Liver (tissue), 9 donors: ENCODE measurements around the gene NAV2. TPM values are rescaled to one million over a fixed set of nuclear protein-coding genes. Genes with fewer than 3 reads are reported as not detected.

Experiments
- DNase-seq: peaks from one replicate; pipeline ENCODE4 v3.0.0-alpha.2; 2017; ENCODE audit warnings: low spot score
- H3K27ac ChIP-seq, 2 donors: one replicate each; pipeline ENCODE4 v1.7.0; 2013; ENCODE audit warnings: inconsistent platforms in 2 of 2, low read length in 2 of 2, control low read depth in 1 of 2, low read depth in 1 of 2, mild to moderate bottlenecking in 1 of 2
- H3K27me3 ChIP-seq, 4 donors: one replicate each; pipeline versions ENCODE4 v1.6.1 to v1.7.0; 2013; ENCODE audit warnings: low read length in 3 of 4, inconsistent platforms in 1 of 4, mild to moderate bottlenecking in 1 of 4, moderate library complexity in 1 of 4; ENCODE audit not compliant: control insufficient read depth in 4 of 4, insufficient read depth in 4 of 4
- H3K36me3 ChIP-seq, 4 donors: one replicate each; pipeline versions ENCODE4 v1.6.1 to v1.7.0; 2013; ENCODE audit warnings: low read length in 3 of 4, mild to moderate bottlenecking in 3 of 4, low read depth in 1 of 4, moderate library complexity in 1 of 4; ENCODE audit not compliant: control insufficient read depth in 4 of 4, insufficient read depth in 3 of 4
- H3K4me1 ChIP-seq, 4 donors: one replicate each; pipeline versions ENCODE4 v1.6.1 to v1.7.0; 2013; ENCODE audit warnings: low read length in 3 of 4, mild to moderate bottlenecking in 3 of 4, moderate library complexity in 1 of 4; ENCODE audit not compliant: control insufficient read depth in 4 of 4, insufficient read depth in 4 of 4
- H3K4me3 ChIP-seq, 3 donors: one replicate each; pipeline versions ENCODE4 v1.6.1 to v1.7.0; 2013; ENCODE audit warnings: low read length in 3 of 3, control low read depth in 1 of 3, low read depth in 1 of 3, mild to moderate bottlenecking in 1 of 3
- H3K9ac ChIP-seq, 2 donors: one replicate each; pipeline ENCODE4 v1.7.0; 2013; ENCODE audit warnings: low read length in 2 of 2, mild to moderate bottlenecking in 2 of 2, moderate library complexity in 2 of 2, control low read depth in 1 of 2, low read depth in 1 of 2
- H3K9me3 ChIP-seq, 4 donors: one replicate each; pipeline versions ENCODE4 v1.6.1 to v1.7.0; 2013; ENCODE audit warnings: low read length in 3 of 4; ENCODE audit not compliant: control insufficient read depth in 4 of 4
- EGR1 ChIP-seq, 2 donors: IDR thresholded peaks; 2 replicates each; pipeline ENCODE4 v1.6.1; 2016 to 2018; ENCODE audit warnings: antibody characterized with exemption in 2 of 2, low read depth in 2 of 2
- FOXA1 ChIP-seq: IDR thresholded peaks from 2 replicates; pipeline ENCODE4 v1.6.1; 2016; ENCODE audit warnings: antibody characterized with exemption
- FOXA2 ChIP-seq: IDR thresholded peaks from 2 replicates; pipeline ENCODE4 v1.6.1; 2016; ENCODE audit warnings: antibody characterized with exemption
- GABPA ChIP-seq, 2 donors: IDR thresholded peaks in 1 of 2; conservative IDR thresholded peaks in 1 of 2; 2 replicates each; pipeline ENCODE4 v1.6.1; 2016; ENCODE audit warnings: antibody characterized with exemption in 2 of 2, mild to moderate bottlenecking in 1 of 2, moderate library complexity in 1 of 2
- HNF4A ChIP-seq, 2 donors: conservative IDR thresholded peaks; 2 replicates each; pipeline ENCODE4 v1.6.1; 2016; ENCODE audit warnings: antibody characterized with exemption in 2 of 2, mild to moderate bottlenecking in 2 of 2
- HNF4G ChIP-seq: IDR thresholded peaks from 2 replicates; pipeline ENCODE4 v1.6.1; 2016; ENCODE audit warnings: antibody characterized with exemption
- JUND ChIP-seq, 2 donors: IDR thresholded peaks; 2 replicates each; pipeline ENCODE4 v1.6.1; 2016; ENCODE audit warnings: antibody characterized with exemption in 2 of 2
- NR2F2 ChIP-seq: IDR thresholded peaks from 2 replicates; pipeline ENCODE4 v1.6.1; 2016; ENCODE audit warnings: antibody characterized with exemption
- RAD21 ChIP-seq, 2 donors: IDR thresholded peaks; 2 replicates each; pipeline ENCODE4 v1.6.1; 2016; ENCODE audit warnings: antibody characterized with exemption in 2 of 2, mild to moderate bottlenecking in 2 of 2
- RXRA ChIP-seq, 2 donors: IDR thresholded peaks; 2 replicates each; pipeline ENCODE4 v1.6.1; 2017 to 2018; ENCODE audit warnings: antibody characterized with exemption in 2 of 2, mild to moderate bottlenecking in 1 of 2
- SP1 ChIP-seq: IDR thresholded peaks from 2 replicates; pipeline ENCODE4 v1.6.1; 2018; ENCODE audit warnings: antibody characterized with exemption, mild to moderate bottlenecking
- TAF1 ChIP-seq: conservative IDR thresholded peaks from 2 replicates; pipeline ENCODE4 v1.6.1; 2016; ENCODE audit warnings: antibody characterized with exemption, mild to moderate bottlenecking
- YY1 ChIP-seq: IDR thresholded peaks from 2 replicates; pipeline ENCODE4 v1.6.1; 2016; ENCODE audit warnings: antibody characterized with exemption, mild to moderate bottlenecking
- ZBTB33 ChIP-seq: IDR thresholded peaks from 2 replicates; pipeline ENCODE4 v1.6.1; 2016; ENCODE audit warnings: antibody characterized with exemption
- WGBS: extraction: QIAGEN DNeasy Blood & Tissue Kit; methylation state at CpG from one replicate; pipeline ENCODE4 v1.1.7; 2013; 5-methylcytosine and 5-hydroxymethylcytosine counted together
- polyA plus RNA-seq, 2 donors: library from polyadenylated mRNA; stranded (reverse) in 1 of 2; unstranded in 1 of 2; fragments of 200-250 nt in 1 of 2; fragments of >200 nt in 1 of 2; fragmentation: Nextera tagmentation in 1 of 2; extraction: Ambion mirVana in 1 of 2; gene quantifications; one replicate each; pipeline versions ENCODE4 v1.2.1 to v1.2.3, GENCODE V29; 2013 to 2015
- total RNA-seq, 2 donors: library from RNA; depleted of rRNA; stranded (reverse); fragments of >200 nt; gene quantifications; one replicate each; pipeline ENCODE4 v1.2.3, GENCODE V29; 2014
- TF ChIP-seq, protein P1 (sequence below): fragments of 150-350 bp; IDR thresholded peaks from 2 replicates; pipeline ENCODE4 v1.5.1; 2017; ENCODE audit warnings: improper control_type of control experiment, low read depth, low read length; ENCODE audit not compliant: missing input control
- TF ChIP-seq, protein P2 (sequence below): IDR thresholded peaks from 2 replicates; pipeline ENCODE4 v1.6.1; 2016; ENCODE audit warnings: antibody characterized with exemption, mild to moderate bottlenecking
- TF ChIP-seq, protein P3 (sequence below): IDR thresholded peaks from 2 replicates; pipeline ENCODE4 v1.6.1; 2016; ENCODE audit warnings: antibody characterized with exemption
- TF ChIP-seq, protein P4 (sequence below): IDR thresholded peaks from 2 replicates; pipeline ENCODE4 v1.6.1; 2016; ENCODE audit warnings: antibody characterized with exemption
- donor health status: healthy.
- donor health status: healthy.
- donor health status: healthy.
- donor health status: healthy.
- donor health status: healthy.

Gene NAV2
- total and polyA plus RNA-seq, 4 donors = 6.3 to 20.5 (median 11.6) TPM

GRCh38 chr11:19933132-19933735 is 220.6 kb downstream of the NAV2 start:
- Histone ChIP-seq H3K36me3 (peaks cover 0 to 5% (median 4%) of the 10 kb centered on the region in 4 donors), H3K4me1 (peaks cover 0 to 4% (median 0%) of the 10 kb centered on the region in 4 donors), H3K9ac (no peak overlapping the region), H3K27ac (no peak overlapping the region), H3K9me3 (no peaks in the 10 kb centered on the region), H3K4me3 (no peak overlapping the region), H3K27me3 (no peaks in the 10 kb centered on the region)
- no peak for DNase-seq
- 96% methylated on average over 20 of the region's 20 CpGs for WGBS
- TF ChIP-seq, protein P1, sequence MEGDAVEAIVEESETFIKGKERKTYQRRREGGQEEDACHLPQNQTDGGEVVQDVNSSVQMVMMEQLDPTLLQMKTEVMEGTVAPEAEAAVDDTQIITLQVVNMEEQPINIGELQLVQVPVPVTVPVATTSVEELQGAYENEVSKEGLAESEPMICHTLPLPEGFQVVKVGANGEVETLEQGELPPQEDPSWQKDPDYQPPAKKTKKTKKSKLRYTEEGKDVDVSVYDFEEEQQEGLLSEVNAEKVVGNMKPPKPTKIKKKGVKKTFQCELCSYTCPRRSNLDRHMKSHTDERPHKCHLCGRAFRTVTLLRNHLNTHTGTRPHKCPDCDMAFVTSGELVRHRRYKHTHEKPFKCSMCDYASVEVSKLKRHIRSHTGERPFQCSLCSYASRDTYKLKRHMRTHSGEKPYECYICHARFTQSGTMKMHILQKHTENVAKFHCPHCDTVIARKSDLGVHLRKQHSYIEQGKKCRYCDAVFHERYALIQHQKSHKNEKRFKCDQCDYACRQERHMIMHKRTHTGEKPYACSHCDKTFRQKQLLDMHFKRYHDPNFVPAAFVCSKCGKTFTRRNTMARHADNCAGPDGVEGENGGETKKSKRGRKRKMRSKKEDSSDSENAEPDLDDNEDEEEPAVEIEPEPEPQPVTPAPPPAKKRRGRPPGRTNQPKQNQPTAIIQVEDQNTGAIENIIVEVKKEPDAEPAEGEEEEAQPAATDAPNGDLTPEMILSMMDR = no peak
- TF ChIP-seq RXRA (IDR thresholded peaks at IDR 0.05) = no peak
- no peak for TF ChIP-seq FOXA1
- no peak for TF ChIP-seq ZBTB33
- TF ChIP-seq, protein P2, sequence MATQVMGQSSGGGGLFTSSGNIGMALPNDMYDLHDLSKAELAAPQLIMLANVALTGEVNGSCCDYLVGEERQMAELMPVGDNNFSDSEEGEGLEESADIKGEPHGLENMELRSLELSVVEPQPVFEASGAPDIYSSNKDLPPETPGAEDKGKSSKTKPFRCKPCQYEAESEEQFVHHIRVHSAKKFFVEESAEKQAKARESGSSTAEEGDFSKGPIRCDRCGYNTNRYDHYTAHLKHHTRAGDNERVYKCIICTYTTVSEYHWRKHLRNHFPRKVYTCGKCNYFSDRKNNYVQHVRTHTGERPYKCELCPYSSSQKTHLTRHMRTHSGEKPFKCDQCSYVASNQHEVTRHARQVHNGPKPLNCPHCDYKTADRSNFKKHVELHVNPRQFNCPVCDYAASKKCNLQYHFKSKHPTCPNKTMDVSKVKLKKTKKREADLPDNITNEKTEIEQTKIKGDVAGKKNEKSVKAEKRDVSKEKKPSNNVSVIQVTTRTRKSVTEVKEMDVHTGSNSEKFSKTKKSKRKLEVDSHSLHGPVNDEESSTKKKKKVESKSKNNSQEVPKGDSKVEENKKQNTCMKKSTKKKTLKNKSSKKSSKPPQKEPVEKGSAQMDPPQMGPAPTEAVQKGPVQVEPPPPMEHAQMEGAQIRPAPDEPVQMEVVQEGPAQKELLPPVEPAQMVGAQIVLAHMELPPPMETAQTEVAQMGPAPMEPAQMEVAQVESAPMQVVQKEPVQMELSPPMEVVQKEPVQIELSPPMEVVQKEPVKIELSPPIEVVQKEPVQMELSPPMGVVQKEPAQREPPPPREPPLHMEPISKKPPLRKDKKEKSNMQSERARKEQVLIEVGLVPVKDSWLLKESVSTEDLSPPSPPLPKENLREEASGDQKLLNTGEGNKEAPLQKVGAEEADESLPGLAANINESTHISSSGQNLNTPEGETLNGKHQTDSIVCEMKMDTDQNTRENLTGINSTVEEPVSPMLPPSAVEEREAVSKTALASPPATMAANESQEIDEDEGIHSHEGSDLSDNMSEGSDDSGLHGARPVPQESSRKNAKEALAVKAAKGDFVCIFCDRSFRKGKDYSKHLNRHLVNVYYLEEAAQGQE = no peak
- TF ChIP-seq NR2F2 = no peak
- no peak for TF ChIP-seq JUND (IDR thresholded peaks at IDR 0.05)
- no peak for TF ChIP-seq GABPA (IDR thresholded peaks at IDR 0.05 in 1 of 2, conservative IDR thresholded peaks at IDR 0.05 in 1 of 2)
- no peak for TF ChIP-seq HNF4G
- TF ChIP-seq FOXA2 = no peak
- TF ChIP-seq TAF1 = no peak
- TF ChIP-seq HNF4A (conservative IDR thresholded peaks at IDR 0.05) = no peak
- TF ChIP-seq, protein P3, sequence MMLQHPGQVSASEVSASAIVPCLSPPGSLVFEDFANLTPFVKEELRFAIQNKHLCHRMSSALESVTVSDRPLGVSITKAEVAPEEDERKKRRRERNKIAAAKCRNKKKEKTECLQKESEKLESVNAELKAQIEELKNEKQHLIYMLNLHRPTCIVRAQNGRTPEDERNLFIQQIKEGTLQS = no peak
- TF ChIP-seq RAD21 (IDR thresholded peaks at IDR 0.05) = no peak
- TF ChIP-seq, protein P4, sequence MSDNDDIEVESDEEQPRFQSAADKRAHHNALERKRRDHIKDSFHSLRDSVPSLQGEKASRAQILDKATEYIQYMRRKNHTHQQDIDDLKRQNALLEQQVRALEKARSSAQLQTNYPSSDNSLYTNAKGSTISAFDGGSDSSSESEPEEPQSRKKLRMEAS = no peak
- TF ChIP-seq EGR1 (IDR thresholded peaks at IDR 0.05; ENCODE audit: low read depth in 2 of 2) = no peak
- no peak for TF ChIP-seq SP1
- no peak for TF ChIP-seq YY1
